K562 (cell line): Measurements from ENCODE around the gene ZNF778. TPM values are rescaled to one million over a fixed set of nuclear protein-coding genes. Genes with fewer than 3 reads are reported as not detected.

ENCODE experiments used
- ATAC-seq: fragments of 200-7000 bp; cut with Tn5 transposase; 3 replicates; pipeline ENCODE4 v1.9.1; 2020; ENCODE audit warnings: moderate library complexity
- BruUV-seq: library from RNA; stranded (reverse); fragments of 400-500 nt; replicated peaks from 2 replicates; lab custom pipeline; 2021; lab: Mats Ljungman, UMichigan
- CTCF ChIA-PET: fragments of 300-600 bp; formaldehyde crosslinking; extraction: SDS; loops from one replicate; lab custom pipeline; 2021; ENCODE audit warnings: low intra/inter-chr PET ratio; lab: Yijun Ruan, JAX
- POLR2A ChIA-PET: fragments of 300-600, 350-650 bp; sonication (Branson Sonifier 250); formaldehyde crosslinking; extraction: SDS; loops from one replicate; lab custom pipeline; 2021; ENCODE audit warnings: antibody characterized with exemption, inconsistent platforms; lab: Yijun Ruan, JAX
- DNase-seq, 4 experiments: peaks; one replicate each; pipeline versions ENCODE4 v3.0.0 to v3.0.0-alpha.2; 2011 to 2018; ENCODE audit warnings: low spot score in 3 of 4, mixed read lengths in 3 of 4; ENCODE audit errors: extremely low read depth in 1 of 4
- FAIRE-seq: peaks from 2 replicates; lab custom pipeline; 2011; peaks lifted over from hg19 to GRCh38; lab: Jason Lieb, UNC
- H2AFZ ChIP-seq: 2 replicates; pipeline ENCODE4 v1.6.0; 2011; ENCODE audit warnings: low read depth, low read length, control low read depth, inconsistent platforms
- H3K27ac ChIP-seq: fragments of 200-600 bp; 3 replicates; pipeline ENCODE4 v1.8.0; 2011; ENCODE audit warnings: low read depth, mild to moderate bottlenecking, control low read depth, inconsistent platforms, low read length, moderate library complexity, mixed read lengths; ENCODE audit errors: extremely low read depth
- H3K27me3 ChIP-seq, 2 experiments: fragments of 300-600 bp in 1 of 2; 2 replicates in 1 of 2; 3 replicates in 1 of 2; pipeline versions ENCODE4 v1.6.0 to v1.8.0; 2011; ENCODE audit warnings: inconsistent platforms in 2 of 2, low read length in 2 of 2, mild to moderate bottlenecking in 1 of 2, mixed read lengths in 1 of 2, moderate library complexity in 1 of 2; ENCODE audit not compliant: control insufficient read depth in 2 of 2, insufficient read depth in 2 of 2
- H3K36me3 ChIP-seq: fragments of 300-600 bp; 3 replicates; pipeline ENCODE4 v1.8.0; 2011; ENCODE audit warnings: mild to moderate bottlenecking, low read length, inconsistent platforms; ENCODE audit not compliant: control insufficient read depth, insufficient read depth
- H3K4me1 ChIP-seq, 2 experiments: fragments of 200-600 bp in 1 of 2; replicated peaks in 1 of 2; 2 replicates in 1 of 2; 3 replicates in 1 of 2; pipeline versions ENCODE4 v1.5.1 to v1.8.0; 2011; ENCODE audit warnings: inconsistent platforms in 2 of 2, low read length in 2 of 2, mild to moderate bottlenecking in 1 of 2, mixed read lengths in 1 of 2, moderate library complexity in 1 of 2; ENCODE audit not compliant: control insufficient read depth in 2 of 2, insufficient read depth in 2 of 2
- H3K4me2 ChIP-seq: 2 replicates; pipeline ENCODE4 v1.6.1; 2011; ENCODE audit warnings: low read length, control low read depth, inconsistent platforms, mixed read lengths; ENCODE audit not compliant: insufficient read depth
- H3K4me3 ChIP-seq: fragments of 200-600 bp; sonication (generic), shearing (Covaris generic); 2 replicates; pipeline ENCODE4 v1.5.1; 2016; ENCODE audit warnings: control low read depth, inconsistent platforms
- H3K79me2 ChIP-seq: fragments of 200-600 bp; 3 replicates; pipeline ENCODE4 v1.8.0; 2011; ENCODE audit warnings: low read length, inconsistent platforms; ENCODE audit not compliant: control insufficient read depth, insufficient read depth
- H3K9ac ChIP-seq, 2 experiments: 2 replicates each; pipeline versions ENCODE4 v1.6.0 to v1.6.1; 2011; ENCODE audit warnings: low read depth in 2 of 2, low read length in 2 of 2, control low read depth in 1 of 2, inconsistent platforms in 1 of 2, mild to moderate bottlenecking in 1 of 2, mixed read lengths in 1 of 2; ENCODE audit not compliant: insufficient read depth in 1 of 2
- H3K9me1 ChIP-seq: one replicate; pipeline ENCODE4 v1.6.0; 2011; ENCODE audit warnings: inconsistent platforms, mild to moderate bottlenecking, low read length, moderate library complexity; ENCODE audit not compliant: control insufficient read depth, insufficient read depth
- H3K9me3 ChIP-seq: replicated peaks from 2 replicates; pipeline ENCODE4 v1.5.1; 2011; ENCODE audit warnings: low read depth, low read length, inconsistent platforms; ENCODE audit not compliant: control insufficient read depth, insufficient read depth
- H4K20me1 ChIP-seq: replicated peaks from 2 replicates; pipeline ENCODE4 v1.6.1; 2011; ENCODE audit warnings: low read length, inconsistent platforms, mixed read lengths; ENCODE audit not compliant: control insufficient read depth, insufficient read depth
- BCL6 ChIP-seq: fragments of 250-450 bp; sonication (Bioruptor Pico); IDR thresholded peaks from 2 replicates; pipeline ENCODE4 v1.4.0; 2020
- BCOR ChIP-seq: fragments of 450-650 bp; IDR thresholded peaks from 2 replicates; pipeline ENCODE4 v1.6.1; 2016
- KAT2B ChIP-seq: IDR thresholded peaks from one replicate; pipeline ENCODE4 v1.6.1; 2012; ENCODE audit warnings: low read depth, mild to moderate bottlenecking, control low read depth, inconsistent platforms, low read length, moderate library complexity
- MXD1 ChIP-seq: fragments of 250-450 bp; sonication (Bioruptor Pico); IDR thresholded peaks from 2 replicates; pipeline ENCODE4 v1.8.0; 2021; ENCODE audit warnings: borderline replicate concordance, mild to moderate bottlenecking, moderate library complexity; ENCODE audit not compliant: poor library complexity, severe bottlenecking
- PHF20 ChIP-seq: fragments of 450-650 bp; IDR thresholded peaks from 2 replicates; pipeline ENCODE4 v1.6.1; 2018; ENCODE audit not compliant: partially characterized antibody
- PHF8 ChIP-seq: fragments of 200-600 bp; sonication (generic); IDR thresholded peaks from 2 replicates; pipeline ENCODE4 v1.6.1; 2012; ENCODE audit warnings: mixed run types, mild to moderate bottlenecking, inconsistent platforms, low read length, moderate library complexity, borderline replicate concordance
- PTBP1 ChIP-seq: fragments of 200-400 bp; formaldehyde crosslinking; IDR thresholded peaks from 2 replicates; pipeline ENCODE4 v1.6.1; 2017; ENCODE audit warnings: low read depth, low read length
- SETDB1 ChIP-seq: IDR thresholded peaks from one replicate; pipeline ENCODE4 v1.6.1; 2012; ENCODE audit warnings: low read length, control low read depth, inconsistent platforms
- TEAD2 ChIP-seq: fragments of 450-650 bp; IDR thresholded peaks from 2 replicates; pipeline ENCODE4 v1.6.1; 2016; ENCODE audit warnings: missing genetic modification characterization, control low read depth, missing compliant biosample characterization
- ZEB2 ChIP-seq: fragments of 450-650 bp; IDR thresholded peaks from 2 replicates; pipeline ENCODE4 v1.6.1; 2016
- WGBS: fragments of 100-300 bp; shearing (Covaris generic); methylation state at CpG from one replicate; pipeline ENCODE4 v1.1.6; 2016; ENCODE audit warnings: low coverage, mixed read lengths; ENCODE audit not compliant: insufficient coverage; ENCODE audit errors: missing lambda C conversion rate; 5-methylcytosine and 5-hydroxymethylcytosine counted together
- in situ Hi-C: fragments of 300-500 bp; cut with MboI; formaldehyde crosslinking; loops from 4 replicates; pipeline ENCODE4 v1.15.0; 2018; ENCODE audit warnings: inconsistent platforms, mixed read lengths
- intact Hi-C: fragments of 100-400 bp; cut with micrococcal nuclease; formaldehyde crosslinking; loops from 2 replicates; pipeline ENCODE4 v1.14.2; 2022
- polyA plus RNA-seq, 8 experiments: library from polyadenylated mRNA; depleted of rRNA in 4 of 8; stranded (reverse) in 5 of 8; unstranded in 3 of 8; fragments of >200 nt; fragmentation: Nextera tagmentation in 2 of 8; fragmentation: Illumina TruSeq in 1 of 8; extraction: Ambion mirVana in 2 of 8; extraction: Trizol in 1 of 8; gene quantifications; 2 replicates each; pipeline versions ENCODE4 v1.2.1 to v1.2.3, GENCODE V29; 2011 to 2014; ENCODE audit warnings: inconsistent platforms in 1 of 8, missing spikeins in 1 of 8
- total RNA-seq, 7 experiments: library from RNA; depleted of rRNA in 6 of 7; stranded (reverse); fragments of >200 nt in 6 of 7; fragmentation: Illumina TruSeq in 2 of 7; extraction: Trizol in 2 of 7; gene quantifications; 2 replicates each; pipeline versions ENCODE4 v1.2.1 to v1.2.3, GENCODE V29; 2011 to 2021; ENCODE audit warnings: low replicate concordance in 1 of 7

The ZNF778 gene
- total and polyA plus RNA-seq, 9 of the 15 experiments (the other 6 are each of a cell fraction or from before 2014, with no cell fraction given), result 0.70 to 60.6 (median 7.5) TPM

GRCh38 chr16:89210165-89210903 lies 7.2 kb upstream of the ZNF778 start:
- Histone ChIP-seq H3K9me3 (no peaks in the 10 kb centered on the region), H2AFZ (no peak overlapping the region), H3K4me2 (no peak overlapping the region), H3K79me2 (no peaks in the 10 kb centered on the region), H3K27me3 (peaks cover 16 to 20% of the 10 kb centered on the region in 2 experiments; a peak in 3 of 5 replicates), H3K4me3 (no peak overlapping the region), H3K9me1 (no peaks in the 10 kb centered on the region), H3K9ac (no peak overlapping the region), H3K27ac (no peak overlapping the region), H3K36me3 (no peaks in the 10 kb centered on the region), H3K4me1 (peaks cover 0 to 3% of the 10 kb centered on the region in 2 experiments; a peak in 3 of 5 replicates), H4K20me1 (no peaks in the 10 kb centered on the region; the same call in 1 of the 2 replicates)
- in situ Hi-C loops, result loop anchor here (10.0 kb wide), 1 partner anchor 396 kb away; the partner anchor contains the start of gene APRT
- CTCF ChIA-PET, result no interaction called here
- FAIRE-seq, result no peak
- no peak for ATAC-seq
- 5% methylated on average over 11 of the region's 11 CpGs for WGBS
- DNase-seq, result no peak
- no TSS peak for BruUV-seq
- POLR2A ChIA-PET, result interaction anchor here (0.5 to 0.8 kb wide), 2 partner anchors 113 to 402 kb away, joined by 3 read pairs; no protein-coding TSS in a partner anchor
- TF ChIP-seq BCL6 (CRISPR knock-in tag), result no peak
- TF ChIP-seq TEAD2, result no peak
- TF ChIP-seq PHF20, result no peak
- TF ChIP-seq KAT2B, result no peak
- TF ChIP-seq BCOR, result no peak
- no peak for TF ChIP-seq SETDB1
- no peak for TF ChIP-seq MXD1 (CRISPR knock-in tag)
- no peak for TF ChIP-seq ZEB2
- TF ChIP-seq PHF8, result no peak
- TF ChIP-seq PTBP1, result no peak
- intact Hi-C loops, result no loop called here
